CD4-positive, alpha-beta T cell treated with Interleukin-10 for 1 hour (primary cell): Measurements from ENCODE around the gene ADH5.
"Not testable (repeated sequence)": the region's sequence is repeated elsewhere in the genome, so short reads cannot be mapped to it uniquely, and the experiment has no call there.

Experiments
- DNase-seq: peaks from one replicate; pipeline ENCODE4 v3.0.0-alpha.2; 2020

Gene ADH5

GRCh38 chr4:99082192-99082591 lies 6.4 kb downstream of the ADH5 start:
- DNase-seq = no peak

GRCh38 chr4:99080869-99081268 lies 7.7 kb downstream of the ADH5 start:
- not testable (repeated sequence) for DNase-seq

- DNase-seq = no peak
These were observed 8.8 kb downstream of the ADH5 start for GRCh38 chr4:99079625-99080295.

- no peak for DNase-seq
These were observed 9.5 kb downstream of the ADH5 start for GRCh38 chr4:99078931-99079624.

GRCh38 chr4:99078336-99078735 lies 10.3 kb downstream of the ADH5 start:
- DNase-seq = no peak

- no peak for DNase-seq
These were observed 11.4 kb downstream of the ADH5 start for GRCh38 chr4:99077177-99077576.

GRCh38 chr4:99076292-99076976 lies 12.2 kb downstream of the ADH5 start:
- no peak for DNase-seq

GRCh38 chr4:99074816-99075215 lies 13.8 kb downstream of the ADH5 start:
- no peak for DNase-seq

- DNase-seq = no peak
These were observed 17.4 kb downstream of the ADH5 start for GRCh38 chr4:99071159-99071558.

GRCh38 chr4:99067617-99068016 lies 21.0 kb downstream of the ADH5 start:
- DNase-seq = no peak

GRCh38 chr4:99065521-99065920 lies 23.1 kb downstream of the ADH5 start:
- DNase-seq = not testable (repeated sequence)

- no peak for DNase-seq
These were observed 26.5 kb downstream of the ADH5 start for GRCh38 chr4:99062120-99062519.

GRCh38 chr4:99061048-99061700 lies 27.4 kb downstream of the ADH5 start:
- DNase-seq = no peak

- DNase-seq = no peak
These were observed 29.0 kb downstream of the ADH5 start for GRCh38 chr4:99059550-99059949.

- DNase-seq = no peak
These were observed 30.4 kb downstream of the ADH5 start for GRCh38 chr4:99058228-99058627.

GRCh38 chr4:99054428-99054994 lies 34.1 kb downstream of the ADH5 start:
- no peak for DNase-seq

- no peak for DNase-seq
These were observed 35.7 kb downstream of the ADH5 start for GRCh38 chr4:99052902-99053301.

GRCh38 chr4:99047710-99048109 lies 40.9 kb downstream of the ADH5 start:
- DNase-seq = no peak

- peak; percentile 56 for DNase-seq
These were observed 45.2 kb downstream of the ADH5 start for GRCh38 chr4:99043346-99043745.

- DNase-seq = no peak
These were observed 50.4 kb downstream of the ADH5 start for GRCh38 chr4:99038213-99038612.

- DNase-seq = no peak
These were observed 54.6 kb downstream of the ADH5 start for GRCh38 chr4:99033956-99034355.

- no peak for DNase-seq
These were observed 58.7 kb downstream of the ADH5 start for GRCh38 chr4:99029852-99030251.

GRCh38 chr4:99029018-99029735 lies 59.4 kb downstream of the ADH5 start:
- no peak for DNase-seq
